CD4-positive, alpha-beta T cell (primary cell): ENCODE results near the gene VAMP8. TPM values are rescaled to one million over a fixed set of nuclear protein-coding genes. Genes with fewer than 3 reads are reported as not detected.

Experiments used
- ATAC-seq: fragments of 200-7000 bp; cut with Tn5 transposase; one replicate; pipeline ENCODE4 v1.10.0; 2022; ENCODE audit warnings: mild to moderate bottlenecking; ENCODE audit not compliant: poor library complexity
- CTCF ChIA-PET: fragments of 350-600 bp; sonication (Branson Sonifier 250); formaldehyde crosslinking; loops from one replicate; lab custom pipeline; 2021; ENCODE audit warnings: antibody characterized with exemption, inconsistent platforms; lab: Charles Lee
- POLR2A ChIA-PET: fragments of 350-600 bp; sonication (Branson Sonifier 250); formaldehyde crosslinking; loops from one replicate; lab custom pipeline; 2021; ENCODE audit warnings: antibody characterized with exemption, inconsistent platforms; lab: Charles Lee
- DNase-seq, 14 experiments: peaks; one replicate each; pipeline ENCODE4 v3.0.0-alpha.2; 2013 to 2020; ENCODE audit warnings: mixed read lengths in 2 of 14
- H3K27ac ChIP-seq, 2 donors: one replicate each; pipeline versions ENCODE4 v1.5.1 to v1.7.0; 2013; ENCODE audit warnings: low read length in 2 of 2, low read depth in 1 of 2, mild to moderate bottlenecking in 1 of 2
- H3K27me3 ChIP-seq, 2 experiments: 1 replicate in 1 of 2; 2 replicates in 1 of 2; pipeline versions ENCODE4 v1.6.1 to v1.7.0; 2013; ENCODE audit warnings: low read length in 2 of 2, control low read depth in 1 of 2, mild to moderate bottlenecking in 1 of 2, moderate library complexity in 1 of 2; ENCODE audit not compliant: insufficient read depth in 2 of 2, control insufficient read depth in 1 of 2
- H3K36me3 ChIP-seq: one replicate; pipeline ENCODE4 v1.6.1; 2013; ENCODE audit warnings: low read length, control low read depth; ENCODE audit not compliant: insufficient read depth
- H3K4me1 ChIP-seq: one replicate; pipeline ENCODE4 v1.6.1; 2013; ENCODE audit warnings: low read length, control low read depth; ENCODE audit not compliant: insufficient read depth
- H3K4me3 ChIP-seq: one replicate; pipeline ENCODE4 v1.5.1; 2013; ENCODE audit warnings: mild to moderate bottlenecking, low read length, moderate library complexity
- H3K9me3 ChIP-seq, 2 experiments: 1 replicate in 1 of 2; 2 replicates in 1 of 2; pipeline versions ENCODE4 v1.6.1 to v1.7.0; 2013; ENCODE audit warnings: low read length in 2 of 2, mild to moderate bottlenecking in 2 of 2, control low read depth in 1 of 2, moderate library complexity in 1 of 2; ENCODE audit not compliant: control insufficient read depth in 1 of 2, insufficient read depth in 1 of 2
- H3K27ac Mint-ChIP-seq: one replicate; pipeline ENCODE4 v1.8.0; 2020; ENCODE audit warnings: mixed read lengths
- H3K27me3 Mint-ChIP-seq: one replicate; pipeline ENCODE4 v1.8.0; 2021; ENCODE audit warnings: mixed read lengths
- H3K36me3 Mint-ChIP-seq: one replicate; pipeline ENCODE4 v1.8.0; 2021; ENCODE audit warnings: low read depth, mixed read lengths
- H3K4me1 Mint-ChIP-seq: one replicate; pipeline ENCODE4 v1.8.0; 2021; ENCODE audit warnings: low read depth, mixed read lengths
- H3K4me3 Mint-ChIP-seq: one replicate; pipeline ENCODE4 v1.8.0; 2020; ENCODE audit warnings: mild to moderate bottlenecking, mixed read lengths
- H3K9me3 Mint-ChIP-seq: one replicate; pipeline ENCODE4 v1.8.0; 2020; ENCODE audit warnings: mixed read lengths
- CTCF ChIP-seq: fragments of 200-600 bp; IDR thresholded peaks from one replicate; pipeline ENCODE4 v1.8.0; 2022; ENCODE audit warnings: antibody characterized with exemption, mild to moderate bottlenecking
- intact Hi-C, 2 experiments: fragments of 100-400 bp; cut with DNase I in 1 of 2; cut with micrococcal nuclease in 1 of 2; formaldehyde crosslinking; loops; one replicate each; pipeline versions ENCODE4 v1.15.1 to v1.9.0; 2023 to 2025; cut with DNase I, micrococcal nuclease
- total RNA-seq, 174 experiments: library from RNA in 2 of 174; stranded (reverse) in 2 of 174; gene quantifications; one replicate each; pipeline ENCODE4 v1.2.3 and lab custom pipeline; 2021 to 2026

Gene VAMP8
- total RNA-seq, 2 experiments from 2014 or later, result 32.3 to 37.3 TPM

GRCh38 chr2:85551698-85552678 is 25.4 kb upstream of the VAMP8 start:
- Histone ChIP-seq H3K27me3 (no peaks in the 10 kb centered on the region), H3K36me3 (peaks cover 61% of the 10 kb centered on the region), H3K9me3 (no peaks in the 10 kb centered on the region), H3K27ac (no peak overlapping the region), H3K4me1 (peaks cover 4% of the 10 kb centered on the region), H3K4me3 (no peak overlapping the region)
- DNase-seq (peak; percentile 83 to 94 (median 89)), ATAC-seq (peak; percentile 99)
- ChIA-PET POLR2A (interaction anchor here (0.6 to 4.0 kb wide), 19 partner anchors 8 to 228 kb away, joined by 3 to 43 read pairs (median 4); partner anchors contain the start of genes ELMOD3, GGCX, MAT2A and RETSAT), CTCF (interaction anchor here (0.6 to 4.2 kb wide), 24 partner anchors 8 to 198 kb away, joined by 3 to 44 read pairs (median 4); partner anchors contain the start of genes ELMOD3, MAT2A, RETSAT and RNF181)
- Mint-ChIP-seq H3K27ac (peak overlapping the region; percentile 22), H3K36me3 (peaks cover 82% of the 10 kb centered on the region), H3K4me3 (no peak overlapping the region), H3K9me3 (no peaks in the 10 kb centered on the region), H3K4me1 (peaks cover 7% of the 10 kb centered on the region), H3K27me3 (no peaks in the 10 kb centered on the region)
- TF ChIP-seq CTCF, result peak; percentile 87
- intact Hi-C loops, result loop anchor here (1.0 to 5.0 kb wide), 4 partner anchors 132 to 285 kb away; partner anchors contain the start of gene TGOLN2 (in 1 of the 2)

- intact Hi-C loops, result loop anchor here (5.0 kb wide), 2 partner anchors 226 to 286 kb away; partner anchors contain the start of gene TGOLN2 (in 1 of the 2)
Measured at GRCh38 chr2:85553184-85553583, 24.2 kb upstream of the VAMP8 start.

More at GRCh38 chr2:85553184-85553583, 24.2 kb upstream of the VAMP8 start:
- Mint-ChIP-seq H3K36me3 (peaks cover 85% of the 10 kb centered on the region), H3K4me1 (peaks cover 12% of the 10 kb centered on the region), H3K27me3 (no peaks in the 10 kb centered on the region), H3K4me3 (no peak overlapping the region), H3K9me3 (no peaks in the 10 kb centered on the region), H3K27ac (no peak overlapping the region)
- no peaks in the 10 kb centered on the region for H3K27me3 ChIP-seq
- no peak overlapping the region for H3K27ac ChIP-seq
- POLR2A ChIA-PET, result interaction anchor here (4.0 to 4.7 kb wide), 2 partner anchors 14 to 133 kb away, joined by 25 to 43 read pairs; partner anchors contain the start of genes MAT2A and SH2D6
- CTCF ChIA-PET, result interaction anchor here (0.9 kb wide), 1 partner anchor 133 kb away, joined by 4 read pairs; no protein-coding TSS in a partner anchor
- H3K36me3 ChIP-seq, result peaks cover 65% of the 10 kb centered on the region
- no peak overlapping the region for H3K4me3 ChIP-seq
- ATAC-seq (no peak), DNase-seq (no peak)
- H3K9me3 ChIP-seq, result no peaks in the 10 kb centered on the region
- H3K4me1 ChIP-seq, result peaks cover 4% of the 10 kb centered on the region
- no peak for TF ChIP-seq CTCF
